HG03565 (cell line): ENCODE measurements around the gene ATG12.
"Not testable (repeated sequence)": the region's sequence is repeated elsewhere in the genome, so short reads cannot be mapped to it uniquely, and the experiment has no call there.

ENCODE experiments used
- ATAC-seq: cut with Tn5 transposase; IDR thresholded peaks from one replicate; pipeline ENCODE4 v1.9.1; 2021; ENCODE audit warnings: mild to moderate bottlenecking, moderate library complexity; ENCODE audit not compliant: unreplicated experiment

The ATG12 gene

GRCh38 chr5:115841382-115842088, at the start of gene ATG12, which contains the start of gene AP3S1:
ATG12 (minus strand) TSS chr5:115841565; CDS start chr5:115841552, 13 bp downstream.
AP3S1 (plus strand) TSS chr5:115841935; CDS start chr5:115842038, 103 bp downstream.
- ATAC-seq: peak; percentile 70

- ATAC-seq: no peak
Measured at GRCh38 chr5:115888027-115888426, 46.7 kb upstream of the ATG12 start.

GRCh38 chr5:115885208-115885607, 43.8 kb upstream of the ATG12 start:
- not testable (repeated sequence) for ATAC-seq

GRCh38 chr5:115884704-115885103, 43.3 kb upstream of the ATG12 start:
- no peak for ATAC-seq

- not testable (repeated sequence) for ATAC-seq
Measured at GRCh38 chr5:115882434-115882833, 41.1 kb upstream of the ATG12 start.

GRCh38 chr5:115877342-115877741, 36.0 kb upstream of the ATG12 start:
- ATAC-seq: not testable (repeated sequence)

- ATAC-seq: no peak
Measured at GRCh38 chr5:115875447-115875846, 34.1 kb upstream of the ATG12 start.

GRCh38 chr5:115873392-115873791, 32.0 kb upstream of the ATG12 start:
- no peak for ATAC-seq

GRCh38 chr5:115872447-115872846, 31.1 kb upstream of the ATG12 start:
- ATAC-seq: no peak

GRCh38 chr5:115869256-115869795, 28.0 kb upstream of the ATG12 start:
- ATAC-seq: no peak

GRCh38 chr5:115859378-115859777, 18.0 kb upstream of the ATG12 start:
- ATAC-seq: no peak

- no peak for ATAC-seq
Measured at GRCh38 chr5:115858396-115858795, 17.0 kb upstream of the ATG12 start.

GRCh38 chr5:115857626-115858349, 16.4 kb upstream of the ATG12 start:
- ATAC-seq: no peak

GRCh38 chr5:115857057-115857479, 15.7 kb upstream of the ATG12 start:
- ATAC-seq: no peak

- ATAC-seq: no peak
Measured at GRCh38 chr5:115855959-115856358, 14.6 kb upstream of the ATG12 start.

GRCh38 chr5:115854139-115854538, 12.8 kb upstream of the ATG12 start:
- ATAC-seq: no peak

GRCh38 chr5:115850744-115851416, 9.5 kb upstream of the ATG12 start:
- no peak for ATAC-seq

GRCh38 chr5:115849258-115849798, 8.0 kb upstream of the ATG12 start:
- no peak for ATAC-seq

- ATAC-seq: no peak
Measured at GRCh38 chr5:115847290-115847689, 5.9 kb upstream of the ATG12 start.

GRCh38 chr5:115844321-115844817, 3.0 kb upstream of the ATG12 start:
- no peak for ATAC-seq
